Peyer's patch (tissue), 4 donors: Measurements from ENCODE around the gene MEGF9.

Experiments
- POLR2A ChIP-seq, 2 donors: fragments of 450-650 bp; IDR thresholded peaks; one replicate each; pipeline ENCODE4 v1.5.1; 2017; ENCODE audit warnings: antibody characterized with exemption in 2 of 2, mild to moderate bottlenecking in 2 of 2, moderate library complexity in 2 of 2
- TF ChIP-seq, protein P1 (sequence below), 6 experiments: fragments of 450-650 bp in 4 of 6; fragments of 200-600 bp in 2 of 6; sonication (generic) in 1 of 6; IDR thresholded peaks; one replicate each; pipeline ENCODE4 v1.5.1; 2017 to 2019; ENCODE audit warnings: antibody characterized with exemption in 6 of 6, mild to moderate bottlenecking in 3 of 6, moderate library complexity in 1 of 6

DNA sequence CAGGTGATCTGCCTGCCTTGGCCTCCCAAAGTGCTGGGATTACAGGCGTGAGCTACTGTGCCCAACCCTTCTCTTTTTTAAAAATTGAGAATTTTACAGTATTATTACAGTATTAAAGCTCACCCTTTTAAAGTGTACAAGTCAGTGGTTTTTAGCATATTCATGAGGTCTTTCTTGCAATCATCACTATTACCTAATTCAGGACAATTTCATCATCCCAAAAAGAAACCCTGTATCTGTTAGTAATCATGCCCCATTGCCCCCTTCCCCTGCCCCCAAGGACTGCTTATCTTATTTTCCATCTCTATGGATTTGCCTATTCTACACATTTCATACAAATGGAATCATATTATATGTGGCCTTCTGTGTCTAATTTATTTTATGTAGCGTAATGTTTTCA lies 22.6 kb upstream of the MEGF9 start:
- no peak for TF ChIP-seq POLR2A (IDR thresholded peaks at IDR 0.05)
- TF ChIP-seq, protein P1, sequence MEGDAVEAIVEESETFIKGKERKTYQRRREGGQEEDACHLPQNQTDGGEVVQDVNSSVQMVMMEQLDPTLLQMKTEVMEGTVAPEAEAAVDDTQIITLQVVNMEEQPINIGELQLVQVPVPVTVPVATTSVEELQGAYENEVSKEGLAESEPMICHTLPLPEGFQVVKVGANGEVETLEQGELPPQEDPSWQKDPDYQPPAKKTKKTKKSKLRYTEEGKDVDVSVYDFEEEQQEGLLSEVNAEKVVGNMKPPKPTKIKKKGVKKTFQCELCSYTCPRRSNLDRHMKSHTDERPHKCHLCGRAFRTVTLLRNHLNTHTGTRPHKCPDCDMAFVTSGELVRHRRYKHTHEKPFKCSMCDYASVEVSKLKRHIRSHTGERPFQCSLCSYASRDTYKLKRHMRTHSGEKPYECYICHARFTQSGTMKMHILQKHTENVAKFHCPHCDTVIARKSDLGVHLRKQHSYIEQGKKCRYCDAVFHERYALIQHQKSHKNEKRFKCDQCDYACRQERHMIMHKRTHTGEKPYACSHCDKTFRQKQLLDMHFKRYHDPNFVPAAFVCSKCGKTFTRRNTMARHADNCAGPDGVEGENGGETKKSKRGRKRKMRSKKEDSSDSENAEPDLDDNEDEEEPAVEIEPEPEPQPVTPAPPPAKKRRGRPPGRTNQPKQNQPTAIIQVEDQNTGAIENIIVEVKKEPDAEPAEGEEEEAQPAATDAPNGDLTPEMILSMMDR (IDR thresholded peaks at IDR 0.05), result no peak
